ENCODE results near the gene ANK2.

GRCh38 chr4:113016377-113016776 is 33.1 kb upstream of the ANK2 start:
- TF ChIP-seq, protein P1, sequence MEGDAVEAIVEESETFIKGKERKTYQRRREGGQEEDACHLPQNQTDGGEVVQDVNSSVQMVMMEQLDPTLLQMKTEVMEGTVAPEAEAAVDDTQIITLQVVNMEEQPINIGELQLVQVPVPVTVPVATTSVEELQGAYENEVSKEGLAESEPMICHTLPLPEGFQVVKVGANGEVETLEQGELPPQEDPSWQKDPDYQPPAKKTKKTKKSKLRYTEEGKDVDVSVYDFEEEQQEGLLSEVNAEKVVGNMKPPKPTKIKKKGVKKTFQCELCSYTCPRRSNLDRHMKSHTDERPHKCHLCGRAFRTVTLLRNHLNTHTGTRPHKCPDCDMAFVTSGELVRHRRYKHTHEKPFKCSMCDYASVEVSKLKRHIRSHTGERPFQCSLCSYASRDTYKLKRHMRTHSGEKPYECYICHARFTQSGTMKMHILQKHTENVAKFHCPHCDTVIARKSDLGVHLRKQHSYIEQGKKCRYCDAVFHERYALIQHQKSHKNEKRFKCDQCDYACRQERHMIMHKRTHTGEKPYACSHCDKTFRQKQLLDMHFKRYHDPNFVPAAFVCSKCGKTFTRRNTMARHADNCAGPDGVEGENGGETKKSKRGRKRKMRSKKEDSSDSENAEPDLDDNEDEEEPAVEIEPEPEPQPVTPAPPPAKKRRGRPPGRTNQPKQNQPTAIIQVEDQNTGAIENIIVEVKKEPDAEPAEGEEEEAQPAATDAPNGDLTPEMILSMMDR (IDR thresholded peaks at IDR 0.05), result no peak
- TF ChIP-seq TCF7L2 (IDR thresholded peaks at IDR 0.05; ENCODE audit: low read depth, low read length) (no peak), POLR2AphosphoS5 (IDR thresholded peaks at IDR 0.05; ENCODE audit: low read depth, low read length) (no peak)
- TF ChIP-seq, protein P2, sequence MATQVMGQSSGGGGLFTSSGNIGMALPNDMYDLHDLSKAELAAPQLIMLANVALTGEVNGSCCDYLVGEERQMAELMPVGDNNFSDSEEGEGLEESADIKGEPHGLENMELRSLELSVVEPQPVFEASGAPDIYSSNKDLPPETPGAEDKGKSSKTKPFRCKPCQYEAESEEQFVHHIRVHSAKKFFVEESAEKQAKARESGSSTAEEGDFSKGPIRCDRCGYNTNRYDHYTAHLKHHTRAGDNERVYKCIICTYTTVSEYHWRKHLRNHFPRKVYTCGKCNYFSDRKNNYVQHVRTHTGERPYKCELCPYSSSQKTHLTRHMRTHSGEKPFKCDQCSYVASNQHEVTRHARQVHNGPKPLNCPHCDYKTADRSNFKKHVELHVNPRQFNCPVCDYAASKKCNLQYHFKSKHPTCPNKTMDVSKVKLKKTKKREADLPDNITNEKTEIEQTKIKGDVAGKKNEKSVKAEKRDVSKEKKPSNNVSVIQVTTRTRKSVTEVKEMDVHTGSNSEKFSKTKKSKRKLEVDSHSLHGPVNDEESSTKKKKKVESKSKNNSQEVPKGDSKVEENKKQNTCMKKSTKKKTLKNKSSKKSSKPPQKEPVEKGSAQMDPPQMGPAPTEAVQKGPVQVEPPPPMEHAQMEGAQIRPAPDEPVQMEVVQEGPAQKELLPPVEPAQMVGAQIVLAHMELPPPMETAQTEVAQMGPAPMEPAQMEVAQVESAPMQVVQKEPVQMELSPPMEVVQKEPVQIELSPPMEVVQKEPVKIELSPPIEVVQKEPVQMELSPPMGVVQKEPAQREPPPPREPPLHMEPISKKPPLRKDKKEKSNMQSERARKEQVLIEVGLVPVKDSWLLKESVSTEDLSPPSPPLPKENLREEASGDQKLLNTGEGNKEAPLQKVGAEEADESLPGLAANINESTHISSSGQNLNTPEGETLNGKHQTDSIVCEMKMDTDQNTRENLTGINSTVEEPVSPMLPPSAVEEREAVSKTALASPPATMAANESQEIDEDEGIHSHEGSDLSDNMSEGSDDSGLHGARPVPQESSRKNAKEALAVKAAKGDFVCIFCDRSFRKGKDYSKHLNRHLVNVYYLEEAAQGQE (IDR thresholded peaks at IDR 0.05; ENCODE audit: insufficient read depth in 1 of 2, low read depth in 2 of 2, low read length in 1 of 2), result no peak

Data from Panc1 (cell line).